CMK (cell line): ENCODE results near the gene CAPN1.
"Not testable (repeated sequence)": the region's sequence is repeated elsewhere in the genome, so short reads cannot be mapped to it uniquely, and the experiment has no call there.

Source experiments
- DNase-seq: peaks from one replicate; pipeline ENCODE4 v3.0.0-alpha.2; 2010; ENCODE audit warnings: low read depth

The CAPN1 gene

DNA sequence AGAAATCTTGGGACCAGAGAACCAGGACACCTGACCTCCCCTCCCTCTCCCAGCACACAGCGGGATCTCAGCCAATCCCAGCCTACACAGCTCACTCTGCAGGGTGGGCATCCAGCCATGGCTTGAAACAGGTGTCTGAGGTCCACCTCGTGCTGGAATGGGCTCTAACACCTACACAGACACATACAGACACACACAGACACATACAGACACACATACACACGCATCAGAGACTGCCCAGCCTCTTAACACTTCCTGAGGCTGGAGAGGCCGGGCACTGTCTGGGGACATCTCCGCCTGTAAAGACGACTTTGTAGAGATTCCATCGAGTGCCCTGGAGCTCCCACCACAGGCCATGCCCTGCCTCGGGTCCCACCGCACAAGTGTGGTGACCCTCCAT is 36.7 kb downstream of the CAPN1 start:
- DNase-seq, result no peak

- no peak for DNase-seq
These were observed 38.1 kb downstream of the CAPN1 start for GRCh38 chr11:65219930-65220213.

GRCh38 chr11:65221026-65221425 is 39.3 kb downstream of the CAPN1 start:
- DNase-seq, result no peak

DNA sequence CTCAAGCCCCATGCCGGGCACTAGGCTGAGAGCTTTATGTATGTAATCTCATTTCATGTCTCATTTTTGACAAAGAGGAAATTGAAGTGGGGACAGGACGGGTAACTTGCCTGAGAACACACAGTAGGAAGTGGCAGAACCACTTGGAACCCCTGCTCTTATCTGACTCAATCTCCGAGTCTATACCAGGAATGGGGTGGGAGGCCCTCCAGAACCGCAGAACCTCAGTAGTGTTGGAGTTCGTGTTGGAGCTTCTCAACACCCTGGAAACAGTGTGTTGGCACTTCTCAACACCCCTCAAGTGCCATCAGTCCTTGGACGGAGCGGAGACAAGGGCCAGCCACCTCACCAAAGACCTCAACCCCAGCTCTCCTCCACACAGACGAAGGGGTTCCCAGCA is 41.3 kb downstream of the CAPN1 start:
- no peak for DNase-seq

- DNase-seq, result no peak
These were observed 43.2 kb downstream of the CAPN1 start for GRCh38 chr11:65224930-65225278.

DNA sequence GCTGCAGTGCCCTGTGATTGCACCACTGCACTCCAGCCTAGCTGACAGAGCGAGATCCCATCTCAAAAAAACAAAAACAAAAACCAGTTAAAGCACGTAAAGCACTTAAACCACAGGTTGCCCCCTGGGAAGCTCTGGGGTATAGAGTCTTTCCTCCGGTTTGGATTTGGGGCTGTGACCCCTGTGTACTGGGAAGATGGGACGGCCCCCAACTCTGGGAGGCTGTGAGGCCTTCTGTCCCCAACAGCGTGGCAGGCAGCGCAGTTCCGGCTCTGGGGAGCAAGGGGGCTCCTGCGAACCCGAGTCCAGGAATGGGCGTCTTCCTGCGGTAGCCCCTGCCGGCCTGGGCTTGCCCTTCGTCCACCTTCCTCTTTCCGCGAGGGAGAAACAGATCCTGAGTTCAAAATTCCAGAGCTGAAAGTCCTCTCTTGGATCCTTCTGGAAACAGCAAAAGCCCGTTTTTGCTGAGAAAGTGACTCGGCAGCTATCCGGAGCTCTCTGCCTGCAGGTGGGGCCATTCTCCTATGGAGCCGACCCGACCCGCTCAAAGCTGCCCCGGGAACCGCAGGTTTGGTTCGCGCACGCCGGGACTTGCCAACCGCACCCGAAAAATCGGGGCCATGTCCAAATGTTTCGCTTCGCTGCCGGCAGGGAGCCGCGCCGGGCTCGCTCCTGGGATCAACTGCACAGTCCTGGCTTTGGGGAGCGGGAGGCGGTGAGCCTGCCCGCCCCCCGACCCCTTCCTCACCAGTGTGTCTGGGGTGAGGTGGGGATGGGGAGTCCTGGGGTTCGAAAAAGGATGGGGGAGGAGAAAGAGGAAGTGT is 43.8 kb downstream of the CAPN1 start:
- peak; percentile 25 for DNase-seq

DNA sequence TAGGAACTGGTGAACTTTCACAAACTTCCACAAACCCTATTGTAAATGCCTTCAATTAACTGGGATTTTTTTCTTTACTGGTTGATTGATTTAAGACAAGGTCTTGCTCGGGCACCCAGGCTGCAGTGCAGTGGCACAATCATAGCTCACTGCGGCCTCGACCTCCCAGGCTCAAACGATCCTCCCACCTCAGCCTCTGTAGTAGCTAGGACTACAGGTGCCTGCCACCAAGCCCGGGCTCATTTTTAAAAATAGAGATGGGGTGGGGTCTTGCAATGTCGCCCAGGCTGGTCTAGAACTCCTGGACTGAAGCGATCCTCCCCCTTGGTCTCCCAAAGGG is 44.3 kb downstream of the CAPN1 start:
- no peak for DNase-seq

GRCh38 chr11:65227879-65228278 is 46.2 kb downstream of the CAPN1 start:
- no peak for DNase-seq

- DNase-seq, result no peak
These were observed 54.7 kb downstream of the CAPN1 start for GRCh38 chr11:65236194-65237059.

DNA sequence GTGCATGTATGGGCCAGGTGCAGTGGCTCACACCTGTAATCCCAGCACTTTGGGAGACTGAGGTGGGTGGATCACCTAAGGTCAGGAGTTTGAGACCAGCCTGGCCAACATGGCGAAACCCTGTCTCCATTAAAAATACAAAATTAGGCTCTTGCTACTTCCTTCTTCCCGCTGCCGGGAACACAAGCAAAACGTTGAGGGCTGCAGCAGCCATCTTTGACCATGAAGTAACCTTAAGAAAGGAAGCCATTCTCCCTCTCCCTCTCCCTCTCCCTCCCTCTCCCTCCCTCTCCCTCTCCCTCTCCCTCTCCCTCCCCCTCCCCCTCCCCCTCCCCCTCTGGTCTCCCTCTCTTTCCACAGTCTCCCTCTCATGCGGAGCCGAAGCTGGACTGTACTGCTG is 56.6 kb downstream of the CAPN1 start:
- not testable (repeated sequence) for DNase-seq

GRCh38 chr11:65241134-65241533 is 59.4 kb downstream of the CAPN1 start:
- DNase-seq, result no peak

DNA sequence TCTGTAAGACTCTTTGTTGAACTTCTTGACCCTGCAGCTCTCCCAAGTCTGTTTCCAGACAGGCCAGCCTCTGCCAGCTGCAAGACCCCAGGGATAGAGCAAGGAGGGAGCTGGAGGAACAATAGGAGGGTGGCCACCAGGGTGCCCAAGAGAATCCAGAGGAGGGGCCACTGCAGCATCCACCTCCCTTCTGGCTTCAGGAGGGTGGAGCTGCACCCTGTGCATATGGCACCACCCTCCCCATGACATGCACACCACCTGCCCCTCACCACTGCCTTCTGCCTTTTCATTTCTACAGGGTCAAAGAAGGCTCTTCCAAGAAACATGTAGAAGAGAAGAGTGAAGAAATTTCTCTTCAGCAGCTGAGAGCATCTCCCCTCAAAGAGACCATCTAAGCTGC is 60.0 kb downstream of the CAPN1 start:
- no peak for DNase-seq

GRCh38 chr11:65242389-65242788 is 60.7 kb downstream of the CAPN1 start:
- DNase-seq, result no peak

GRCh38 chr11:65243797-65244196 is 62.1 kb downstream of the CAPN1 start:
- DNase-seq, result no peak

GRCh38 chr11:65245046-65245445 is 63.3 kb downstream of the CAPN1 start:
- DNase-seq, result not testable (repeated sequence)

- no peak for DNase-seq
These were observed 64.8 kb downstream of the CAPN1 start for GRCh38 chr11:65246506-65246905.

DNA sequence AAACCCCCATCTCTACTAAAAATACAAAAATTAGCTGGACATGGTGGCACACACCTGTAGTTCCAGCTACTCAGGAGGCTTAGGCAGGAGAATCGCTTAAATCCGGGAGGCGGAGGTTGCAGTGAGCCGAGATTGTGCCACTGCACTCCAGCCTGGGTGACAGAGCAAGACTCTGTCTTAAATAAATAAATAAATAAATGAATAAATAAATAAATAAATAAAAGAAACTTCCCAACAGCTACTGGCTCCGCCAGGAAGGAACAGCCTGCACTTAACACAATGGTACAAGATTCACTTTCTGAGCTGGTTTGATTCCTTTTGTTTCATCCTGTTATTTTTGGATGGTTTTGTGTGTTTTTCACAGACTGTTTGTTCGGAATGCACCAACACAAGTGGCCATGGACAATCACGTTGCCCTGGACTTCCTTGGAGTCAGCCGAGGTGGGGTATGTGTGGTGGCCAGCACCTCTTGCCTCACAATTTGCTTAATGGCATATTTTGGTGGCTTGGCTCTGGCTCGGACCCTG is 66.5 kb downstream of the CAPN1 start:
- not testable (repeated sequence) for DNase-seq

- no peak for DNase-seq
These were observed 69.7 kb downstream of the CAPN1 start for GRCh38 chr11:65251476-65251875.

GRCh38 chr11:65254724-65255123 is 73.0 kb downstream of the CAPN1 start:
- no peak for DNase-seq

- DNase-seq, result no peak
These were observed 77.3 kb downstream of the CAPN1 start for GRCh38 chr11:65258988-65259387.

DNA sequence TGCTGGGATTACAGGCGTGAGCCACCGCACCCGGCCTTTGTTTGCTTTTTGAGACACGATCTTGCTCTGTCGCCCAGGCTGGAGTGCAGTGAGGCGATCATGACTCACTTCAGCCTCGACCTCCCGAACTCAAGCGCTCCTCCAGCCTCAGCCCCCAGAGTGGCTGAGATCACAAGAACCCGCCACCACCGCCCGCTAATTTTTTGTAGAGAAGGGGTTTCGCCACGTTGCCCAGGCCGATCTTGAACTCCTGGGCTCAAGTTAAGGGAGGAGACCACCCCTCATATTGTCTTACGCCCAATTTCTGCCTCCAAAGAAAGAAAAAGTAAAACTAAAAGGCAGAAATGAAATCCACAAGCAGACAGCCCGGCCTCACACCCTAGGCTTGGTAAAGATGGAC is 78.6 kb downstream of the CAPN1 start:
- no peak for DNase-seq

DNA sequence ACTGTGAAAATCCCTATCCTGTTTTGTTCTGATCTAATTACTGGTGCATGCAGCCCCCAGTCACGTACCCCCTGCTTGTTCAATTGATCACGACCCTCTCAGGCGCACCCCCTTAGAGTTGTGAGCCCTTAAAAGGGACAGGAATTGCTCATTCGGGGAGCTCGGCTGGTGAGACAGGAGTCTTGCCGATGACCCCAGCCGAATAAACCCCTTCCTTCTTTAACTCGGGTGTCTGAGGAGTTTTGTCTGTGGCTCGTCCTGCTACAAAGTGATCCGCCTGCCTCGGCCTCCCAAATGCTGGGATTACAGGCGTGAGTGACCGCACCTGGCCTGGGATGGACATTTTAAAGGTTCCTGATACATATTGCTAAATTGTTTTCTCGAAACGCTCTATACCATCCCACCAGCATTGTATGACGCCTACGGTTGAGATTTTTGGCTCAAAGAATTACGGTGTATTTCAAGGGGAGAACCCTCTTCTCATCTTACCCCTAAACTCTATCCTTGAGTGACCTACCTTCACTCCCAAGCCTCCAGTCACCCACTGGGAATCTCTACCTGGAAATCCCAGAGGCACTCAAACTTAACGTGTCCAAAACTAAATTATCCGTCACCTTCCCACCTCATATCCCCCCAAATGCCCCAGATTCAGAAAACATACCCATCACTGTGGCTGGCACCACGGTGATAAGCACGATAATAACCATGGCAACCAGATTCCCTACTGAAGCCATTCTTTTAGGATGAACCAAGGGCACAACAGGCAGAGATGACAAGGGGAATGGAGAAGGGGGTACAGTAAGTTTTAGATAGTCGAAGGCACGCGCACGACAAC is 79.2 kb downstream of the CAPN1 start:
- no peak for DNase-seq
